Progenitor cell of endocrine pancreas (in vitro differentiated cells): ENCODE results near the gene SERPINB8. TPM values are rescaled to one million over a fixed set of nuclear protein-coding genes. Genes with fewer than 3 reads are reported as not detected.
A peak's percentile ranks its signal among the peaks of the same experiment; 100 is the strongest.

Experiments used
- DNase-seq: peaks from one replicate; pipeline ENCODE4 v3.0.0; 2021; ENCODE audit warnings: low spot score; ENCODE audit not compliant: unreplicated experiment
- H3K27ac Mint-ChIP-seq: 2 replicates; pipeline ENCODE4 v1.8.0; 2021; ENCODE audit warnings: mild to moderate bottlenecking, moderate library complexity, mixed read lengths
- H3K27me3 Mint-ChIP-seq: 2 replicates; pipeline ENCODE4 v1.8.0; 2021; ENCODE audit warnings: mixed read lengths
- H3K36me3 Mint-ChIP-seq: 2 replicates; pipeline ENCODE4 v1.8.0; 2022; ENCODE audit warnings: mixed read lengths; ENCODE audit not compliant: insufficient read depth
- H3K4me1 Mint-ChIP-seq: 2 replicates; pipeline ENCODE4 v1.8.0; 2021; ENCODE audit warnings: low read depth, mixed read lengths
- H3K4me3 Mint-ChIP-seq: 2 replicates; pipeline ENCODE4 v1.8.0; 2021; ENCODE audit warnings: low read depth, mild to moderate bottlenecking, moderate library complexity, mixed read lengths
- H3K9me3 Mint-ChIP-seq: 2 replicates; pipeline ENCODE4 v1.8.0; 2021; ENCODE audit warnings: low read depth, mixed read lengths
- CTCF ChIP-seq: fragments of 200-600 bp; sonication (generic); IDR thresholded peaks from one replicate; pipeline ENCODE4 v1.5.0; 2021; ENCODE audit warnings: antibody characterized with exemption, mild to moderate bottlenecking; ENCODE audit not compliant: unreplicated experiment
- total RNA-seq: library from RNA; stranded (reverse); gene quantifications from 2 replicates; pipeline ENCODE4 v1.2.1, GENCODE V29; 2021

The SERPINB8 gene
- total RNA-seq, 1 donor from 2014 or later: 3.1 TPM

- H3K4me3 Mint-ChIP-seq: no peak overlapping the region
- no peaks in the 10 kb centered on the region for H3K36me3 Mint-ChIP-seq
These were observed 22.7 kb upstream of the SERPINB8 start for GRCh38 chr18:63947051-63947790.

GRCh38 chr18:63949068-63949737, 20.7 kb upstream of the SERPINB8 start, which contains the start of gene HMSD:
HMSD (plus strand) TSS chr18:63949301; CDS start chr18:63953456, 4,155 bp downstream.
- H3K9me3 Mint-ChIP-seq: peaks cover 5% of the 10 kb centered on the region
- H3K36me3 Mint-ChIP-seq: no peaks in the 10 kb centered on the region
- DNase-seq: peak; percentile 49
- H3K4me1 Mint-ChIP-seq: peaks cover 11% of the 10 kb centered on the region
- H3K27ac Mint-ChIP-seq: peak within 1 kb of the TSS; percentile 83
- peak within 1 kb of the TSS; percentile 78 for H3K4me3 Mint-ChIP-seq
- TF ChIP-seq CTCF: peak; percentile 61
- peaks cover 25% of the 10 kb centered on the region for H3K27me3 Mint-ChIP-seq

More at GRCh38 chr18:63947051-63947790, 22.7 kb upstream of the SERPINB8 start:
- peaks cover 5% of the 10 kb centered on the region for H3K9me3 Mint-ChIP-seq
- peaks cover 5% of the 10 kb centered on the region for H3K4me1 Mint-ChIP-seq
- no peak for DNase-seq
- peaks cover 44% of the 10 kb centered on the region for H3K27me3 Mint-ChIP-seq
- no peak for TF ChIP-seq CTCF
- H3K27ac Mint-ChIP-seq: no peak overlapping the region

- Mint-ChIP-seq H3K9me3 (peaks cover 5% of the 10 kb centered on the region), H3K4me1 (peaks cover 11% of the 10 kb centered on the region), H3K36me3 (no peaks in the 10 kb centered on the region), H3K27ac (no peak overlapping the region), H3K27me3 (peaks cover 22% of the 10 kb centered on the region), H3K4me3 (no peak overlapping the region)
- no peak for DNase-seq
- TF ChIP-seq CTCF: no peak
These were observed 18.6 kb upstream of the SERPINB8 start for GRCh38 chr18:63951302-63951705.

GRCh38 chr18:63953811-63954210, 16.1 kb upstream of the SERPINB8 start:
- DNase-seq: no peak
- TF ChIP-seq CTCF: no peak
- no peak overlapping the region for H3K4me3 Mint-ChIP-seq
- peaks cover 5% of the 10 kb centered on the region for H3K9me3 Mint-ChIP-seq
- peaks cover 11% of the 10 kb centered on the region for H3K4me1 Mint-ChIP-seq
- no peak overlapping the region for H3K27ac Mint-ChIP-seq
- no peaks in the 10 kb centered on the region for H3K36me3 Mint-ChIP-seq
- H3K27me3 Mint-ChIP-seq: peaks cover 7% of the 10 kb centered on the region

GRCh38 chr18:63956755-63957154, 13.1 kb upstream of the SERPINB8 start:
- TF ChIP-seq CTCF: no peak
- Mint-ChIP-seq H3K27me3 (peaks cover 5% of the 10 kb centered on the region), H3K4me3 (no peak overlapping the region), H3K9me3 (no peaks in the 10 kb centered on the region), H3K4me1 (peaks cover 6% of the 10 kb centered on the region), H3K36me3 (no peaks in the 10 kb centered on the region), H3K27ac (no peak overlapping the region)
- DNase-seq: no peak
